ENCODE results near the gene RPS21.
"Not testable (repeated sequence)": the region's sequence is repeated elsewhere in the genome, so short reads cannot be mapped to it uniquely, and the experiment has no call there.

The RPS21 gene

DNA sequence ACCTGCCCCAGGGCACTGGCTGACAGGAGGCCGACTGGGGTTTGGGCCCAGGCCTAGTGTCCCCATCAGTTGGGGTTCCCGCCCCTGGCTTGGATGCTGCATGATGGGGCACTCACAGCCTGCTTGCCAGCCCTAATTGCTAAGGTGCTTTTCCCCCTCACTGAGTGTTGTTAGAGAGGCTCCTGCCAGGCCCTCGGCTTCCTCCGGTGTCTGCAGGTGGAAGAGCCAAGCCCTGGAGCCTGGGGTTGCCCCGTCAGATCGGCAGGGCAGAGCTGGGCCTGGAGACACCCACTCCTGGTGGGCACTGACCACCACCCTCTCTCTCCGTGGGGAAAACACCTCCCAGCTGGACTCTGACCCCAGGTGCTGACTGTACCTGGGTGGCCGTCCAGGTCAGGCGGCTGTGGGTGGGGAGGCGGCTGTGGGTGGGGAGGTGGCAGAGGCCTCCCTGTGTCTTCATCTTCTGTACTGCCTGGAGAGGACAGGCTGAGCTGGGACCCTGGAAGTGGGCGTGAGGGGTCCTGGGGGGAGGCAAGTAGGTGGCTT is 26.2 kb downstream of the RPS21 start:
- no peak for DNase-seq

DNA sequence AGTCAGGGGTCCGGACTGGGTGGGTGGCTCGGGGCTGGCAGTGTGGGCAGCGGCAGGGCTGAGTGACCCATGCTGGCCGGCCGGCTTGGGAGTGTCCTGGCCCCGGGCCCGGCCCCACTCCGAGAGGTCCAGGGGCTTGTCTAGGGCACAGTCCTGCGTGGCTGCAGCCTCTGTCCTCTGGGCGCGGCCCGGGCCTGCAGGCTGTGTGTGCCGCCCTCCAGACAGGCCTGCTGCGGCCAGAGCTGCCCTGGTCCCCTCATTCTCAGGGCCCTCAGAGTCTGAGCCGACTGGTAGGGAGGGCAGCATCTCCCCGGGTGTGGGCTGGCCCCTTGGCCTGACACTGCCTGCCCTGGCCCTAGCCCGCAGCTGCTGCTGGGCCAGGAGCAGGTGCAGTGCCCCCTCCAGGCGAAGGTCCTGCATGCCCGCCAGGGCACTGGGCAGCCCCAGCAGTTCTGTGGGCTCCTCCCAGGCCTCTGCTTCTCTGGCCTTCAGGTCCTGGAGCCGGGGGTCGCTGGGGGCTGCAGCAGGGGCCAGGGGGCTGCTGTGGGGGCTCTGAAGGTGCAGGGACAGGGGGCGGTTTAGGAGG is 27.1 kb downstream of the RPS21 start:
- DNase-seq, result no peak

DNA sequence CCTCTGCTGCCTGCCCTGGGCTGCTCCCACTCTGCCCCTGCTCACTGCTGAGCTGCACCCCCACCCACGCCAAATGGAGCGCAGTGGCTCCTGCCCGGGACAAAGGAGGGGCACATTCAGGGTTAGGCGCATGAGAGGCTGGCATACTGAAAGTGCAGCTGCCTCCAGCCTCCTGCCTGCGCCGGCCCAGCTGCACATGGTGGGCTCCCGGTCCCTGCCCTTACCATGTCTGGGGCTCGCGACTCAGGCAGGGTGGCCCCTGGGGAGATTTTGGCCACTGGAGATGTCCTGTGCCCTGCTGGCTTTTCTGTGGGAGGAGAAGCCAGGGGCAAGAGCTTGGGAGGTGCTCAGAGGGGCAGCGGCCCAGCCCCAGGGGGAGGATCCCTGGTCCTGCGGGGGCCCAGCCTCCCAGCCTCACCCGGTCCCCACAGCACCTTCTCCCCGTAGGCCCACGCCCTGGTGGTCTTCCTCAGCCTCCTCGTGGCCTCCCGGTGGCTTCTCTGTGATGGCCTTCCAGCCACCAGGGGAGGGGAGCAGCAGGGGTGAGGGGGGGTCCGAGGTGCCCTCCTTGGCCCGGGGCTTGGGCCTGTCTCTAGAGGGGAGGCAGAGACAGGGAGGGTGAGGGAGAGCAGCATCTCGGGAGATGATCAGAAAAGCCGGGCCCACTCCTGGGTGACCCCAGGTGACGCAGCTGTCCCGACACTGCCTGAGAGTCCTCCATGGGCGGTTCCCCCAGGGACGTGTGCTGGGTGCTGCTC is 28.6 kb downstream of the RPS21 start:
- DNase-seq, result no peak

DNA sequence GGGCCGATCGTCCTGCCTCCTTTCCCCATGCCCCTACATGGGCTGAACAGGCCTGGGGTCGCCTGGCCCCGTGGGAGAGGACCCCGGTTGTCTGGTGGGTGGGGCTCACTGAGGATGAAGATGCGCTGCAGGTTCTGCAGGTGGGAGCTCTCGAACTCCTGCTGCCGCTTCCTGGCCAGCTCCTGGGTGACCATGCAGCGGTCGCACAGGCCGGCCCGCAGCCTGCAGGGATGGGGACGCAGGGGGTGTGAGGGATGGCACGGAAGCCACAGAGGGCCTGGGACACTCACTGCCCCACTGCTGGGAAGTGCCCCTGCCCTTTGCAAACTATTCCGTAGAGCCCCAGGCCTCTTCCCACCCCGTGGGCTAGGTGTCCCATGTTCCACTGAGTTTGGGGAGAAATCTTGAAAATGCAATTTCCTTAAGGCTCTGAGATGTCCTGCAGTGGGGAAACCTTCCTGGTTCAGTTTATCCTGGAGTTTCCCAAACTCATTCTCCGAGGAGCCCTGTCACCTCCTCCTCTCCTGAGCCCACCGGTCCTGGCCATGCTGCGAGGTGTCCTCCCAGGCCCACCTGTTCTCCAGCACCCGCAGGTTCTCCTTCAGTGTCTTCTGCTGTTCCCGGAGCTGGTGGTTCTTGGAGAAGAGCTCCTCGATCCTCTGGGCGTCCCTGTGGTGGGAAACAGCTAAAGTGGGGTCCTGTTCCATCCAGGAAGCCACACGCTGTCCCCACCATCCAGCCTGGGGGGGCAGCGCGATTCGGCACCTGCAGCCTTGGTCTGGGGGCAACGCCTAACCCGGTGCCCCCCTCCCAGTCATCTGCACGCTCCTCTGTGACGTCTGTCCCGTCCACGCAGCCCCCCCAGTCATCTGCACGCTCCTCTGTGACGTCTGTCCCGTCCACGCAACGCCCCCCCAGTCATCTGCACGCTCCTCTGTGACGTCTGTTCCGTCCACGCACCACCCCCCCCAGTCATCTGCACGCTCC is 30.0 kb downstream of the RPS21 start:
- DNase-seq, result no peak

DNA sequence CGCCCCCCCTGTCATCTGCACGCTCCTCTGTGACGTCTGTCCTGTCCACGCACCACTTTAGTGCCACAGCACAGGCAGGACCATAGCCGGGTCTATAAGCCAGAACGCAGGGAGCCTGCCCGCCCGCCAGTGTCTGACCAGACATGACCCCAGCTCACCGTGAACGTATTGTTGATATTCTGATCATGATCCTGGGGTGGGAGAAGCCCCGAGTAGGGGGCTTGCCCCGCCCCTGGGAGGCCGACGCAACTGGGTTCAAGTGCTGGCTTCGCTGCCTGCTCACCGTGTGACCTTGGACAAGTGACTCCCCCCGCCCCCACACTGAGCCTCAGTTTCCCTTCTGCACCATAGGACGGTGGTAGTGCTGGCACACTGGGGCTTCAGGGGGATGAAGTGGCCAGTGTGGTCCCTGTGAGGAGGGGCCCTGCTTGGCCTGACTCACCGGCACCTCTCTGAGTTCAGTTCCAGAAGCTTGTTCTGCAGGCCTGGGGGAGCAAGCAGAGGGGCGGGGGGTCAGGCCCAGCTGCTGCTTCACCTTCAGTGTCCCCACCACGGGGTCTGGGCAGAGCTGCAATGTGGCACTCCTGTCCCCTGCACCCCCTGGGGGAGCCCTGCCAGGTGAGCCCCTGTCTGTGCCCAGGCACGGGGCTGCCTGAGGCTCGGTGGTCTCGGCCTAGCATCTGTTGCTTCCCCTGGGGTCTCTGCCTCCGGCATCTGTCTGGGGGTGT is 31.2 kb downstream of the RPS21 start:
- no peak for DNase-seq

DNA sequence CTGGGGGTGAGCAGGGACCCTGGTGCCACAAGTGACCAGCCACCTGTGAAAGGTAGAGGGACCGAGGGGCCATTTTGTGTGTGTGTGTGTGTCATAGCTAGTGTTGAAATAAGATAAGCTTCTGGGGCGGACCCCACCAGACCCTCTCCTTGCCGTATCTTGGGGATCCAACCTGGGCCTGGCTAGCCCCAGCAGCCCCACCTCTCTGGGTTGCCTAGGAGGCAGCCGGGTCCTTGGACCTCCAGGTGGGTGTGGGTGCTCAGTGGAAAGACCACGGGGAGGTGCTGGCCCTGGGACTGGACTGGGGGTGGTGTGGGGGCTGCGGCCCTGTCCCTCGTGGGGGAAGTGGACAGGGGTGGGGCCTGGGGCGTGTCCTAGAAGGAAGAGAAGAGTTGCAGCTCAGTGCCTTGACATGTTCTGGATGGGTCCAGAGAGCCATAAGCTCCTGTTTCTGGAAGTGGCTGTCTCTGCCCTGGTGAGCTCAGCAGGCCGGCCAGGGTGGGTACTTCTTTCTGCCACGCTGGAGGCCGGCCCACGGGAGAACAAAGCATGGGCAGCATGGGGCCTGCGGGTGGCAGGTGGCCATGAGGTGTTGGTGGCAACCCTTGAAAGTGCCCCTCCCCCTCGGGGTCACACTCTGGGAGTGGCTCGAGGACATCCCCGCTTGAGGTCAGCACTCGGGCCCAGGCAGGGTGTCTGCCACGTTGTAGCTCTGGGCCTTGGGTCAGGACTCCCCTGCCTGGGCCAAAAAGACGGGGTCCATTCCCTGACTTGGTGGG is 32.0 kb downstream of the RPS21 start:
- DNase-seq, result no peak

DNA sequence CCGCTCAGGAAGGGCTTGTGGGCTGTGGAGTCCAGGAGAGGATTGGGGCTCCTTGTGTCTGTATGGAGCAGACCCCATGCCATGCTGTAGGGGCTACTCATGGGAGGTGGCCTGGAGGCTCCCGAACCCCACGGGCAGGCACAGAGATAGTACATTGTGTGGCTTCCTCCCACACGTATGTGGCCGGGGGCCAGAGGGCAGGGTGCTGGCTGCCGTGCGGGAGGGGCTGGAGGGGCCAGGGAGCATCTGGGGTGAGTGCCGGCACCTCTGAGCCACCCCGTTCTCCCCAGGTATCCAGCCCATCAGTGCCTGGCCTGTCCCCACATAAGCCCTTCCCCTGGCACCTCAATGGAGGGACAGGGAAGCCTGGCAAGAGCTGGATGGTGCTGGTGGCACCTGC is 32.9 kb downstream of the RPS21 start:
- DNase-seq, result no peak

DNA sequence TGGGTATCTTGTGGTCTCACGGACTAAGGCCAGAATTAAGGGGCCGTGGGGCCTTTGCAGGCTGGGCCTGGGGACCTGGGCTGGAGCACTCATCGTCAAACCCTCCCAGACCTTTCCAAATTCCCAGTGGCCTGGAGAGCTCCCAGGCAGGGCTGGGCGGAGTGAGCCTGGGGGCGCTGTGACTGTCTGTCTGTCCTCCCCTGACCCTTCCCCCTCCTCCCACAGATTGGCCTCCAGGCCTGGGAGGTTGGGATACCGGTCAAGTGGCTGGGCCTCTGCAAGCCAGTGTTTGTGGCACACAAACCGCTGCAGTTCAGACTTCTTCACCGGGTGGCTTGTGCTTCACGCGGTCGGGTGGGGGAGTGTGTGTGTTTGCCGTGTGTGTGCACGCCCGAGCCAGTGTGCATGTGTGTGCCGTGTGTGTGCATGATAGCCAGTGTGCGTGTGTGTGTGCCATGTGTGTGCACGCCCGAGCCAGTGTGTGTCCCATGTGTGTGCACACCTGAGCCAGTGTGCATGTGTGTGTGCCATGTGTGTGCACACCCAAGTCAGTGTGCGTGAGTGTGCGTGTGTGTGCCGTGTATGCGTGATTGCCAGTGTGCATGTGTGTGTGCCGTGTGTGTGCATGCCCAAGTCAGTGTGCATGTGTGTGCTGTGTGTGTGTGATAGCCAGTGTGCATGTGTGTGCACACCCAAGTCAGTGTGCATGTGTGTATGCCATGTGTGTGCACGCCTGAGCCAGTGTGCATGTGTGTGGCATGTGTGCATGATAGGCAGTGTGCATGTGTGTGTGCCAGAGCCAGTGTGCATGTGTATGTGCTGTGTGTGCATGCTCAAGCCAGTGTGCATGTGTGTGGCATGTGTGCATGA is 34.2 kb downstream of the RPS21 start:
- DNase-seq, result no peak

DNA sequence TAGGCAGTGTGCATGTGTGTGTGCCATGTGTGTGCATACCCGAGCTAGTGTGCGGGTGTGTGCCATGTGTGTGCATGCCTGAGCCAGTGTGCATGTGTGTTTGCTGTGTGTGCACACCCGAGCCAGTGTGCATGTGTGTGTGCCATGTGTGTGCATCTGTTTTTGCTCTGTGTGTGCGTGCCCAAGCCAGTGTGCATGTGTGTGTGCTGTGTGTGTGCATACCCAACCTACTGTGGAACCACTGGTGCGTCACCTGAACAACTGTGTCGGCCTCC is 34.8 kb downstream of the RPS21 start:
- no peak for DNase-seq

DNA sequence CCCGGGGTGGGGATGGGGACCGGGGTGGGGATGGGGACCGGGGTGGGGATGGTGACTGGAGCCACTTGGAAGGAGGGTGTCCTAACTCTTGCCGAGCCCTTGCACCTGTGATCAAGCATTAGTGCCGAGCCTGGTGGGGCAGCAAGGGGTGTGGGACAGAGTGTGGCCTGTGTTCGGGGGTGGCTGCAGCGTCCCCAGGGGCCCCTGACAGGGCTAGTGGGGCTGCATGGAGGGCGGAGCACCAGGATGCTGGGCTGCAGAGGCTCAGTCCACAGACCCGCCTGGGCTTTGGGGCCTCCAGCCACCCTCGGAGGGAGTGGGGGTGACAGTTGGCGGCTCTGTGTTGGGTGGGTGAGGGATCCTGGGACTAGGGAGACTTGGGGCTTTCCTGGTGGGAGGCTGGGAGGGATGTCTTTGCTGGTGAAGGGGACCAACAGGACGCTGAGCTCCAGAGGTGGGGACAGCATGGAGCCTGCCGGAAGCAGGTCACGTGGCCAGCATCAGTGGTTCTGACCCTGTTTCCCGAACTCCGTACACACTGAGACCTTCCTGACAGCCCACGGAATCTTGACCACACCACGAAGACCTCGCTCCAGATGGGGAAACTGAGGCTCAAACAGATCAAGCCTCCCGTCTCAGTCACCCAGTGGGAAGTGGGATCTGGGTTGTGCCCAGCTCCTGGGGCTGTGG is 35.9 kb downstream of the RPS21 start:
- DNase-seq, result no peak

DNA sequence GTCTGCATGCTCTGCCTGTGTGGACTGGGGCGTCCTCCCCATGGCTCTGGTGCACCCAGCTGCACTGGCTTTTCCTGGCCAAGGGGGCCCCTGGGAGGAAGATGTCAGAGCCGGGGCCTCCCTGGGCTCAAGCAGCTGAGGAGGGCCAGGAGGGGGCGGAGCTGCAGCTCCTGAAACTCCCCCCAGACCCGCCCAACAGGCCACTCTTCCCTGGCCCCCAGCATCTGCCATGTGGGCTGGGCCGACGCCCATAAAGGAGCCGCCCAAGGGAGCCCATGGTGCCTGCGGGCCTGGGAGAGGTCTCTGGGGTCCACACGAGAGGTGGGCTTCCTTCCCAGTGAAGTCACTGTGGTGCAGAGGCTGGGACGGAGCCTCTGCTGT is 36.4 kb downstream of the RPS21 start:
- no peak for DNase-seq

DNA sequence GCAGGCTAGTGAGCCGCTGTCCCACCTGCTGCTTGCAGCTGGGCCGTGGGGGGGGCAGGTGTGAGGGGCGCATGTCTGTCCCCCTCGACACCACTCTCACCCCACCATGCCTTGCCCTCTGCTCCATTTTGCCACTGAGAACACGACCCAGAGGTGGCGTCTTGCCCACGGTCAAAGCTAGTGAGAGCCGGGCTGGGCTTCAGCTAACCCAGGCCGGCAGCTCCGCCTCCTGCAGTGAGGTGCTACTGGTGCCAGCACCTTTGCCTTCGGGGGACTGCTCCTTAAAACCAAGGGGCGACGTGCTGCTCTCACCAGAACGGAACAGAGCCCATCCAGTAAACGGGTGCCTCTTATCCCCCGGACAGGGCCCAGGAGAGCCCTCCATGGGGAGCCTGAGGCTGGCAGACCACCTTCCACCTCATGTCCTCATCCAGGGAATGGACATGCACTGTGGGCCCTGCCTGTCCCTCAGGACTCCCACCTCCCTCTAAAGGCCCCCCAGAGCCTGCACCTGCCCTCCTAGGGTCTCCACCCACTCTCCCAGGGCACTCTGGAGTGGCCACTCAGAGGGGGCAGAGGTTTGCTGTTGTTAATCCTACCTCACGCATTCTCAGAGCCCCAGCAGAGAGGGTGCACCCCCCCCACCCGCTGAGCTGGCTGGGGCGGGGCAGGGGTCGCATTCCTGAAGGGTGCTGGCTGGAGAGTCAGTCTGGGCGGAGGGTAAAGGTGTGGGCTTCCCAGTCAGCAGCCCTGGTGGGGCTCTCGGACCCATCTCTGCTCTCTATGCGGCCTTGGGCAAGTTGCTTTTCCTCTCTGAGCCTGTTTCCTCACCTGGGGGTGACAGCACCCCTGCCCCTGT is 37.6 kb downstream of the RPS21 start:
- DNase-seq, result no peak

DNA sequence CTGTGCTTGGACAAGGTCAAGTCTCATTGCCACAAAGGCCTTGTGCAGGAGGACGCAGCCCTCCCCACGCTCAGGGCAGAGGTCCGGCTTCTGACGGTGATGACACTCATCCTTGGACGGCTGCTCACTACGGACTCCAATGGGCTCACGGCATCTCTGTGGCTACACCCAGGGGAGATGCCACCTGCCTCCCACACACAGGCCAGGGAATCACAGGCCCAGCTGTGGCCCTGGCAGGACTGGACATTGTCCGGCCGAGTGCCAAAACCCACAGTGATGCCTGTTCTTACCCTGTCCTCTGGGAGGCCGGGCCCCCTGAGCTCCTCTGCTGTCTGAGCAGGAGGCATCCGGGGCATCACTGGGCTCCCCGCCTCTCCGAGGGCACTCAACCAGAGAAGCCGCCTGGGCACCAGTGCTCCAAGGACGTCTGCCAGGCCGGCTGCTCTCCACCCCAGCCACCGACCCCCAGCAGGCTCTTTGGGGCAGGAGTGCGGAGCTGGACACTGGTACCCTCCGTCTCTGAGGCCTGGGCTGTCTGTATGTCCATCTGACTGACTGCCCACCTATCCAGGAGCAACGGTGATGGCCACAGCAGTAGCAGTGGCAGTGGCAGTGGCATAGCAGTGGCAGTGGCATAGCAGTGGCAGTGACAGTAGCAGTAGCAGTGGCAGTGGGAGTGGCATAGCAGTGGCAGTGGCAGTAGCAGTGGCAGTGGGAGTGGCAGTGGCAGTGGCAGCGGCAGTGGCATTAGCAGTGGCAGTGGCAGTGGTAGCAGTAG is 38.6 kb downstream of the RPS21 start:
- no peak for DNase-seq

DNA sequence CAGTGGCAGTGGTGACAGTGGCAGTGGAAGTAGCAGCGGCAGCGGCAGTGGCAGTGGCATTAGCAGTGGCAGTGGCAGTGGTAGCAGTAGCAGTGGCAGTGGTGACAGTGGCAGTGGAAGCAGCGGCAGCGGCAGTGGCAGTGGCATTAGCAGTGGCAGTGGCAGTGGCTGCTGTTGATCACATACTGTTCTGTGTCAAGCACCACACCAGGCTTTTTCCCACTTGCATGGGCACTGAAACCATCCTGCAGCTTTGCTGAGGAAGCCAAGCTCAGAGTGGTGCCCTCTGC is 39.1 kb downstream of the RPS21 start:
- not testable (repeated sequence) for DNase-seq

DNA sequence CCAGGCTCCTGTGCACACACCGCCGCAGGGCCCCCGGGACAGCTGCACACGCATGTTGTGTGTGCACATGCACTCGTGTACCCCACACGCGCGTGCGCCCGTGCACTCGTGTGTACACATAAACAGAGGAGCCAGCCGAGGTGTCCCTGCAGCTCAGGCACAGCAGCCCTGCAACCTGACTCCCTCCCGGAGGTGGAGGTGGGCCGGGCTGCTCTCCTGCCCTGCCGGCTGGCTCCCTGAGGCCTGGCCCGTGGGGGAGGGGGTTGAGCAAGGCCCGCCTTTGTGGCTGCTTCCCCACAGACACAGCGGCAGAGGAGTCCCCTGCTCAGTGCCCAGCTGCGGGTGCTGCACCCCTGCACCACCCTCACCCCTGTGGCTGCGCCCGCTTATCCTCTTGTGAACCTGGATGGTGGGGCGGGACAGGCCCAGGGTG is 39.8 kb downstream of the RPS21 start:
- no peak for DNase-seq

DNA sequence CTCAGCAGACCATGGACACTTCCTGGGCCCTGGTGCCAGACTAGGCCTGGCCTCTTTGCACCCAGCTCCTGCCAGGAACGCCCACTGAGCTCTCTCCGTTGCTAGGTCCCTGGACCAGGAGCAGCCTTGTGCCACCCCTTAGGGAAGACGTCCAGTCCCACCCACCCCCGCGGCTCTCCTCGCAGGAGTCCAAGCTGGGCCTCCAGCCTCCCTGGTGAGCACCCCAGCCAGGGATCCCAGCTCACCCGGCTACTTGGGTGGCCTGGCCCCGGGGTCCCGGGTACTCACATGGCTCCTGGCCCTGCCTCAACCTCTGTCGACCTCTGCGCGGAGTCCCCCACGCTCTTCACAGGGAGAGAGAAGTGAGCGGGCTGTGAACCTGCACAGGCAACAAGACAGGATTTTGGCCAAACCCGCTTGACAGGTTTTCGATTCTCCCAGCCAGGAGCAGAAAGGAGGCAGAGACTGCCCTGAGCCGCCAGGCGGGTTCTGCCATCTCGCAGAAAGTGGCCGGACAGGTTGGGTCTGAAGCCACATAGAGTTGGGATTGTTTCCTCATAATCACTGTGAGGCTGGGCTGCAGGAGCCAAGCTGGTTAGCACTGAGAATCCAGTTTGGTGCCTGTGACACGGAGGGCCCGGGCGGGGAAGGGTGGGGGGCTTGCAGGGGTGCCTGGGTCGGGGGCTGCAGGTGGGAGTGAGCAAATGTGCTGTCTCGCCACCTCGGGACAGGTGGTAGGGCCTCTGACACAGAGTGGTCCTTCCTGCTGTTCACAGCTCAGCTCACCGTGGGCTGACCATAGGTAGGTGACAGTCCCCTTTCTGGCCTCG is 40.5 kb downstream of the RPS21 start, which contains the start of gene RBBP8NL:
TSS of gene RBBP8NL (minus strand) at position 368 of the 830 bp plus-strand sequence. CDS start 7,892 bp downstream, outside the sequence.
- no peak for DNase-seq

DNA sequence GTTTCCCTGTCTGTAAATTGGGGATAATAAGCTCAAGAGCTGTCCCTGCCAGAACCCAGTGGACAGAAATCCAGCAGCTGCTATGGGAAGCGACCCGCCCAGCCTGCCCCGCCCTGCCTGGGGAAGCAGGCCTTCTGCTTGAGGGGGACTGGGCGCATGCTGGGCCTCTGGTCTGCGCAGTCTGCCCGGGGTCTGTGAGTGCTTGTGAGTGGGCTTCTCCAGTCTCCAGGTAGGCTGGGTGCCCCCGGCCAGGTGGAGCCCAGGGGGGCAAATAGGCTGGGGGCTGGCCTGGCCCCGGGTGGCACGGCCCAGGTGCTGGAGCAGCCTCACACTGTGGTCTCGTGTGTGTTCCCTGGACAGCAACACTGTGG is 41.1 kb downstream of the RPS21 start:
- no peak for DNase-seq
